ENCODE data around the gene PIP5K1B. TPM values are rescaled to one million over a fixed set of nuclear protein-coding genes. Genes with fewer than 3 reads are reported as not detected.

PIP5K1B gene
- total RNA-seq, 1 experiment from 2014 or later = 2.5 TPM

- Histone ChIP-seq H3K14ac (ENCODE audit: insufficient read depth, low read length) (peak overlapping the region; percentile 6; the same call in 1 of the 2 replicates), H3K9me3 (ENCODE audit: control insufficient read depth, low read depth, low read length) (no peaks in the 10 kb centered on the region), H3T11ph (ENCODE audit: low read length) (no peak overlapping the region), H4K8ac (replicated peaks; ENCODE audit: insufficient read length, low read depth, low read length) (no peak overlapping the region), H3K79me2 (ENCODE audit: insufficient read depth, low read length) (peaks cover 16% of the 10 kb centered on the region), H3K27me3 (ENCODE audit: insufficient read depth, low read length) (no peaks in the 10 kb centered on the region), H3K4ac (ENCODE audit: low read depth, low read length) (no peak overlapping the region), H3K9ac (ENCODE audit: extremely low read depth, insufficient read length, low read length) (peak overlapping the region; percentile 41), H3K23me2 (ENCODE audit: insufficient read length, low read depth, low read length, poor library complexity, severe bottlenecking) (peaks cover 5% of the 10 kb centered on the region), H2BK15ac (ENCODE audit: low read depth, low read length) (no peak overlapping the region), H3K4me1 (ENCODE audit: insufficient read depth, low read length) (no peaks in the 10 kb centered on the region), H2BK120ac (ENCODE audit: low read depth, low read length, poor library complexity, severe bottlenecking) (no peak overlapping the region), H3K18ac (ENCODE audit: insufficient read length, low read depth, low read length) (no peak overlapping the region), H3K56ac (ENCODE audit: insufficient read length, low read depth, low read length) (no peak overlapping the region), H2AK5ac (ENCODE audit: insufficient read length, low read length) (no peak overlapping the region), H3K23ac (ENCODE audit: insufficient read length, low read depth, low read length) (no peak overlapping the region), H2BK12ac (ENCODE audit: insufficient read length, low read depth, low read length) (no peak overlapping the region), H3K79me1 (ENCODE audit: insufficient read depth, low read depth, low read length, poor library complexity, severe bottlenecking) (no peaks in the 10 kb centered on the region), H4K91ac (ENCODE audit: insufficient read length, low read depth, low read length) (no peak overlapping the region), H3K27ac (ENCODE audit: insufficient read length, low read depth, low read length) (no peak overlapping the region), H4K20me1 (ENCODE audit: control insufficient read depth, insufficient read depth, insufficient read length) (no peaks in the 10 kb centered on the region), H2BK5ac (ENCODE audit: insufficient read length, low read length) (no peak overlapping the region), H3K4me2 (ENCODE audit: insufficient read depth, insufficient read length, low read length) (peak overlapping the region; percentile 76), H2BK20ac (ENCODE audit: low read depth, low read length, poor library complexity, severe bottlenecking) (no peak overlapping the region), H4K5ac (ENCODE audit: insufficient read length, low read depth, low read length) (no peak overlapping the region), H2AFZ (ENCODE audit: low read length) (no peak overlapping the region)
- no peak for DNase-seq
- Mint-ChIP-seq H3K4me3 (peak overlapping the region; percentile 96), H3K9me3 (no peaks in the 10 kb centered on the region; a peak in 1 of 5 replicates), H3K36me3 (ENCODE audit: insufficient read depth in 1 of 3, low read depth in 3 of 3) (peaks cover 2 to 8% (median 5%) of the 10 kb centered on the region in 3 experiments; a peak in 3 of 7 replicates), H3K4me1 (peaks cover 14 to 23% of the 10 kb centered on the region in 2 experiments), H3K27me3 (ENCODE audit: low read depth) (no peaks in the 10 kb centered on the region), H3K27ac (peak overlapping the region; percentile 89 to 94 (median 93))
- TF ChIP-seq CTCF (conservative IDR thresholded peaks at IDR 0.05) = no peak
- no CpG with 5 or more reads among the region's 14 CpGs for WGBS (ENCODE audit: extremely low coverage, insufficient read length, low lambda C conversion rate)
These were observed 331.3 kb downstream of the PIP5K1B start for GRCh38 chr9:69036309-69036708.
